ENCODE results near the gene CARD9.

GRCh38 chr9:136342181-136343120 is 31.0 kb downstream of the CARD9 start:
- no peak for TF ChIP-seq POLR2A (IDR thresholded peaks at IDR 0.05)
- TF ChIP-seq CTCF (IDR thresholded peaks at IDR 0.05), result no peak

Data from esophagus squamous epithelium (tissue), 4 donors.